SKM-1 treated with dmso at 0.1 percent for 144 hours (cell line): Measurements from ENCODE around the gene FREM1.
"Not testable (repeated sequence)": the region's sequence is repeated elsewhere in the genome, so short reads cannot be mapped to it uniquely, and the experiment has no call there.

ENCODE experiments used
- DNase-seq: peaks from one replicate; lab custom pipeline; 2025; ENCODE audit not compliant: unreplicated experiment; lab: John Stamatoyannopoulos, UW

FREM1 gene, protein sequence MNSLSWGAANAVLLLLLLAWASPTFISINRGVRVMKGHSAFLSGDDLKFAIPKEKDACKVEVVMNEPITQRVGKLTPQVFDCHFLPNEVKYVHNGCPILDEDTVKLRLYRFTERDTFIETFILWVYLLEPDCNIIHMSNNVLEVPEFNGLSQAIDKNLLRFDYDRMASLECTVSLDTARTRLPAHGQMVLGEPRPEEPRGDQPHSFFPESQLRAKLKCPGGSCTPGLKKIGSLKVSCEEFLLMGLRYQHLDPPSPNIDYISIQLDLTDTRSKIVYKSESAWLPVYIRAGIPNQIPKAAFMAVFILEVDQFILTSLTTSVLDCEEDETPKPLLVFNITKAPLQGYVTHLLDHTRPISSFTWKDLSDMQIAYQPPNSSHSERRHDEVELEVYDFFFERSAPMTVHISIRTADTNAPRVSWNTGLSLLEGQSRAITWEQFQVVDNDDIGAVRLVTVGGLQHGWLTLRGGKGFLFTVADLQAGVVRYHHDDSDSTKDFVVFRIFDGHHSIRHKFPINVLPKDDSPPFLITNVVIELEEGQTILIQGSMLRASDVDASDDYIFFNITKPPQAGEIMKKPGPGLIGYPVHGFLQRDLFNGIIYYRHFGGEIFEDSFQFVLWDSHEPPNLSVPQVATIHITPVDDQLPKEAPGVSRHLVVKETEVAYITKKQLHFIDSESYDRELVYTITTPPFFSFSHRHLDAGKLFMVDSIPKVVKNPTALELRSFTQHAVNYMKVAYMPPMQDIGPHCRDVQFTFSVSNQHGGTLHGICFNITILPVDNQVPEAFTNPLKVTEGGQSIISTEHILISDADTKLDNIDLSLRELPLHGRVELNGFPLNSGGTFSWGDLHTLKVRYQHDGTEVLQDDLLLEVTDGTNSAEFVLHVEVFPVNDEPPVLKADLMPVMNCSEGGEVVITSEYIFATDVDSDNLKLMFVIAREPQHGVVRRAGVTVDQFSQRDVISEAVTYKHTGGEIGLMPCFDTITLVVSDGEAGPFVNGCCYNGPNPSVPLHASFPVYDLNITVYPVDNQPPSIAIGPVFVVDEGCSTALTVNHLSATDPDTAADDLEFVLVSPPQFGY (N-terminal part only)

DNA sequence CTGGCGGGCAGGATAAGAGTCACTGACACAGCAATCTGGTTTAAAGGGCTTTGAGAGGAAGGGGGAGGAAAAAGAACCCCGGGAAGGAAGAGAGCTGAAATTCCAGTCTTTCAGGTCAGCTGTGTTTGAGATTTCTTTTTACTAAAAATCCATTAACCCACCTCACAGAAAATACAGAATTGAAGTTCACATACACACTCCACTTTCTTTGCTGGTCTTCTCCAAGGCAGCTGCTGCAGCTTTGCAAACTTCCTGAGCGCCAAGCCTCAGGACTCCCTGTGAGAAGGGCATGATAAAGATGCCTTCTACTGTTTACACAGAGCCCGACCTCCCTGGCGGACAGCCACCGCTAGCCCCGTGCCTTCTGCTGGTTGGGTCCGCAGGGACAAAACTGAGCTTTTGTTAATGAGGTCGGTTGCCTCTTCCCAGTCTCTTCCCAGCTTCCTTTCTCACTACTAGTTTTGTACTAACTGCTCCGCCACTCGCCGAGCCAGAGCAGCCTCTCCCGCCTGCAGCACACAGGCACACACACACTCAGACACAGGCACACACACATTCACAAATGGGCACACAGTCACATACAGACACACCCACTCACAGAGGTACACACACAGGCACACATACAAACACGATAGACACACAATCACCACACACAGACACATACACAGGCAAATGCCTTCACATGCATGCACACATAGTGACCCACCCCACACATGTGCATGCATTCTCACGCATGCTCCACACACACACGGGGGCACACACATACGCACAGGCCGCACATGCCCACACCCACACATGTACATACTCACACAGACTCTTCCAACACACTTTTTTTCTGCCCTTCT lies at the start of gene FREM1:
TSS of gene FREM1 (minus strand) at position 468 of the 845 bp plus-strand sequence. CDS start 41,451 bp downstream, outside the sequence.
- no peak for DNase-seq

DNA sequence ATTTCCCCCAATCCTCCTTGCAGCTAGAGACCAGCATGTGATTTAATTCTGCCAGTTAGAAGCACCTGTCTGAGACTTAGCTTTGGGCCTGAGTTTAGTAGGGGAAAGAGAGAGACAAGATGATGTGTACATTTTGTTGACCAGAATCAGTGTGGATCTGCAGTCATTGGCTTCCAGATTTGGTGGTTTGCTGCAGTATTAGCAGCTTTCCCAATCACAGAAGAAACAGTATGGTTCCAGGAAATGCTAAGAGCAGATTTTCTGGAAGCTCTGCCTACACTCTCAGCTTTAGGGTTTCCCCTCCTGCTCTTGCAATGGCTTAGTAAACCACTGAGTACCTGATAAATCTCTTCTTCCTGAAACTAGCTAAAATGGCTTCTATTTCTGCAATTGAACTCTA lies 48.8 kb upstream of the FREM1 start:
- DNase-seq, result no peak

DNA sequence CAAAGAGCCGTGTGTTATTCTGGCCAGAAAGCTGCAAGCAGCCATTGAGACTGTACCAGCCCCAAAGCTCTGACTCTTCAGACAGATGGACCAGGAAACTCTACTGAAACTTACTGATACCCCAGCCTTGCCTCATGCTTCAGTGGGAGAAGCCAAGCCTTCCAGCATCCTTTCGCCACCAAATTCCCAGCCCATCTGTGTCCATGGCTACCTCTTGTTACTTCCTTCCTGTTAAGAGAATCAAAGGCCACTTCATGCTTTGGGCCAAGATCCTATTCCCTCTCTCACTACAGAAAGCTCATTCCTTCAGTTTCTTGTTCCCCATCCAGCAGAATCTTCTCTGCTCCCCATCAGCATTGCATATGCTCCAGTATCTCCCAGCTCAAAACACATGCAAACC lies 46.9 kb upstream of the FREM1 start:
- DNase-seq, result no peak

DNA sequence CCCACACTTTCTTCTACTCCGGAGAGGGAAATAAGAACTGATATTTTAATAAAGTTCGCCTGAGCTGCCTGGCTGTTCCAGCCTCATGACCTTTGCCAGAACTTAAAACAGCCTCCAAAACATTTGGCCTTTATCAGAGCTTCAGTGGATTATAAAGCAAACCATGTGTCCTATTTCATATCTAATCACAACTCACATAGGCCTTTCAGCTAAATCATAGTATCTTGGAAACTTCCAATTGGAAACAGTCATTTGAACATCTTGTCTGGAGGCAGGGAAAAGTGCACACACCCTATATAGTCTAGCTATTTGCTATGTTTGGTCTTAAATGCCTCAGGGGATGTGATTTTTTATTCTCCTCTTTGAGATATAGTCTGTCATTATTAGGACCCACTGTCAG lies 46.0 kb upstream of the FREM1 start:
- DNase-seq, result no peak

DNA sequence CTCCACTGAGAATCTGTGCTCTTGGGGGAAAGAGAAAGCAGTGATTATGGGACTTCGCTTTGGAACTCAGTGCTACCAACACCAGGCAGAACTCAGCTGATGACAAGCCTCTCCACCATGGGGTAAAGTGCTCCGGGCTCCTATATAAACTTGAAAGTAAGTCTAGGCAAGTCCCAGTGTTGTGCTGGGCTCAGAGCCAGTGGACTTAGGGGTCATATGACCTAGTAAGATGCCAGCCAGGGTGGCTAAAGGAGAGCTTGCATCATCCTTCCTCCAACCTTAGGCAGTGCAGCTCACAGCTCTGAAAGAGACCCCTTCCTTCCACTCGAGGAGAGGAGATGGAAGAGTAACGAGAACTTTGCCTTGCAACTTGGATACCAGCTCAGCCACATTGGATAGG lies 35.1 kb upstream of the FREM1 start:
- no peak for DNase-seq

DNA sequence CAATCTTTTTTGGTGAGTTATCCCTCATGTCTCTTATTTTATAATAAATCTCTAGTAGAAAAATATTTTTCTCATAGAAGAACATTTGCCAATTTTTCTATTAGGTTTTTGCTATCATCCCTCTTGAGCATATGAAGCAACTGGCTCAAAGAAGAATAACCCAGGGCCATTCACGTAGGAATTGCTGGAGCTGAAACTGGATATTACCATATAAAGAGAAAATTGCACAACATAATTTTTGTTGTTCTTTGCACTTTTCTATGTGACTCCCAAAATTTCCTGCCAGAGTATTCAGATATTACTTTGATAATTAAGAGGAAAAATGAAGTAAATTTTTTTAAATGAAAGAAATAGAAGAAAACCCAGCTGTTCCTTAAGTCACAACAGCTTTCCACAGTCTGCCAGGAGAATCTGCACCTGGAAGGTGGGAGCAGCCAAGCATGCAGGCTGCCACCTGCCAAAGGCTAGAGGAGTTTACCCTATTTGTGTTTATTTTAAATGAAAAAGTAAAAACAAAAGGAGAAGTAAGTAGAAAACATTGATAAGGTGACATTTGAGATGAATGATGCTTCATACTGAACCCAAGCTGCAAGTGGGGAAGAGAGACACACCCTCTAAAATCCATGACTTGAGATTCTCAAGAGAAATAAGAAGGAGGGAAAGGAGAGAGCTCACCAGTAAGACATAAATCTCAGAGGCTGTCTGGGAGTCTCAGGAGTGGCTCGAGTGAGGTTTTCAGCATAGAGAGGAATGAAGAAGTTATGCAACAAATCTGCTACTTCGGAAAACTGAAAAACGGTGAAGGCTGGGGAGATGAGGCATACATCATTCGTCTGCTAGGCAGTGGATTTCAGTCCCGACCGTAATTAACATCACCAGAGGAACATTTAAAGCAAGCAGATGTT lies 31.5 kb upstream of the FREM1 start:
- DNase-seq, result no peak

DNA sequence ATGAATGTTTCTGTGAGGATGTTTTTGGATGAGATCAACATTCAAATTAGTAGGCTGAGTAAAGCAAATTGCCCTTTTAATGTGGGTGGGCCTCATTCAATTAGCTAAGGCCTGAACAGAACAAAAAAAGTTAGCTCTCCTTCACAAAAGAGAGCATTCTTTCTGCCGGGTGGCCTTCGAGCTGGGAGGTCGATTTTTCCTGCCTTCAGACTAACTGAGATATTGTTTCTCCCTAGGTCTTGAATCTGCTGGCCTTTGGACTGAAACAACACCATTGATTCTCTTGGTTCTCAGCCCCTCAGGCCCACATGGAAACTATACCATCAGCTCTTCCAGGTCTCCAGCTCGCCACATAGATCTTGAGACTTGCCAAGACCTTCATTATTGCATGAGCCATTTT lies 29.1 kb upstream of the FREM1 start:
- no peak for DNase-seq

DNA sequence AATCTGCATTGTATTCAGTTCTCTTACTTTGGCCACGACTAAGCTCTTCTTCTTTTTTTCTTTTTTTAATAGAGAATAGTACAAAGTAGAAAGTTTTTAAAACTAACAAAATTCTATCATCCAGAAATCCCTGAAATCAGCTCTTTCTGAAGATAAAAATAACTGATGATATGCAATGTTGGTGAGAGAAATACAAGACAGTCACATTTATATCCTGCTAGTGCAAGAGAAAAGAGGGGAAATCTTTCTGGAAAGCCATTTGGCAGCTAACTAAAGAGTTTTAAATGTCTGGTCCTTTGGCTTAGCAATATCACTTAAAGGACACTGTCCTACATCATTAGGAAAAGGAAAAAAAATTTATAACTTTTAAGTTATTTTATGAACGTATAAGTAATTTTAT lies 27.0 kb upstream of the FREM1 start:
- no peak for DNase-seq

DNA sequence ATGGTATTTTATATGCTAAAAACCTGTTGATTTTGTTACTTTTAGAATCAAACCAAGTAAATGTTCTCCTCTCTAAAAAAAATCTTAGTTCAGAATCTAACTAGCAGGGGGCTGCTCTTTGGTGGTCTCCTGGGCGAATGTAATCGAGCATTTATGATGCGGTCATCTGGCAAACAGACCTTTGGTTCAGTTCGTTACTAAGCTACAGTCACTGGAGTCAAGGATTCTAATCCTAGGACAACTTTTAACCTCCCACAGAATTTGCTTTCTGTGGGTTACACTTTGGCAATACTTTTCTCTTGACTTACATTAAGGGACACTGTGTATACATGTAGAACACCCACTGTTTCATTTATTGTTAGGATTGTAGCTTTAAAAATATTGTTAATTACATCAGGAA lies 26.3 kb upstream of the FREM1 start:
- no peak for DNase-seq

DNA sequence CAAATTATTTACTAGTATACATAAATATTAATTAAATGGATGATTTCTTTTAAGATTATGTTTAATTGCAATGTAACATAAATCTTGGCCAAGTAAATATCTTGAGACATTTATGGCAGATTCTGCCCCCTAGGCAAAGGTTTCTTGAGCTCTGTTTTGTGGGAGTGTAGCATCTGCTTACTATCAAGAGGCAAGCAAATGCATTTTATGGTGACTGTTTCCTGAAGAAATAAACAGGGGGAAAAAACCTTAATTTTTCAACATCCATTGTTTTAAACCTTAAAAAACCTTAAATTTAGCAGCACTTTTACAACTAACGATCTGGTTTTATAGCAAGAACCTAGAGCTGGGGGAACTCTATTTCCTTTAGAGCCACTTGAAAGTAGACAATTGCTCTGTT lies 25.7 kb upstream of the FREM1 start:
- no peak for DNase-seq

DNA sequence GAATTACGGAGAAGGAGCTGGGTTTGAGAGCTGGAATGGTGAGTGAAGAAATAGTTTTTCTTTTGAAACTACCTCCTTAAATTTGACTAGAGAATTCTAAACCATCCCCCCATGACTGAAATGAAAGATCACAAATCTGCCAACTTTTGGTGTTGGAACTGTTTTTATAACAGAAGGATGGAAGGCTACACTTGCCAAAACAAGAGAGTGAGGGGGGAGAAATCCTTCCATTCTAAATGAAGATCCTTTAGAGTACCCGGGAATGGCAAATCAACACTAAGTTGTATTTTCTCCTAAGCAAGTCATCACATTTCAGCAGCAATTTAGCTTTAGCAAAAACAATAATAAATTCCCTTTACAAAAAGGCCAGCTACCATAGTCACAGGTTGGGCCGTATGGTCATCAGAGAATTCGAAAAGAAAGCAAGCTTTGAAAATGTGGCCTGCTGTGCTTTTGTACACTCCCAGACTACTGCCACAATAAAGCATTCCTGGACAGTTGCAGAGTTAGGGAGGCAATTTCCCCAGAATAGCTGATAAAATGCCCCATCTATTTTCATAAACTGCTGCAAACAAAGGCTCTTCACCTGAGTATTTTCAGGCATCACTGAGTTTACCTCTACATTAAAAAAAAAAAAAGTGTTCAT lies 25.0 kb upstream of the FREM1 start:
- DNase-seq, result no peak

DNA sequence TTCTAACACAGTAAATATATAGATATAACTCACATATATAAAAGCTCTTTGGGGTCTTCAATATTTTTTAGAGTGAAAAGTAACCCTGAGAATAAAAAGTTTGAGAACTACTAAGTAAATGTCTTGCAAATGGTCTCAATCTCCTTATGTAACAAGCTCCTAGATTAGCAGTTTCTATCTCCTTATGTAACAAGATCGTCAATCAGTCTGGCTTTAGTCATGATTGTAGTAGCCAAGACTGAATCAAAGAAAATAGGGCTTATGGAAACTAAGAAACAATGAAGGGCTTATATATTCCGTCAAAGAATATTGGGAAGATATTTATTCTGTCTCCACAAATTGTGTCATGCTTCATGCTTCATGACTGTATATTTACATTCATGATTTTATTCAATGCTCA lies 22.4 kb upstream of the FREM1 start:
- no peak for DNase-seq

DNA sequence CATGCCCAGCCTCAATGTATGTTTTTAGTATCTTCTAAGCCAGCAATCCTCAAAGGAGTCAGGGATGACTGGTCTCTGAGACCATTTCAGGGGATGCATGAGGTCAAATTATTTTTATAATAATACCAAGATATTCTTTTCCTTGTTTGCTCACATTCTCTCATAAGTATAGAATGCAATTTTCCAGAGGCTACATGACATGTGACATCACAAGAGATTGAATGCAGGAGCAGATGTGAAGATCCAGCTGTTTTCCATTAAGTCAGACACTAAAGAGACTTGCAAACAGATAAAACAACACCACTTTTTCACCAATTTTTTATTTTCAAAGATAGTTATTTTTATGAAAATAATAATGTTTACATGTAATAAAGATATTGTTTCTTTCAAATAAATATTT lies 22.0 kb upstream of the FREM1 start:
- no peak for DNase-seq

DNA sequence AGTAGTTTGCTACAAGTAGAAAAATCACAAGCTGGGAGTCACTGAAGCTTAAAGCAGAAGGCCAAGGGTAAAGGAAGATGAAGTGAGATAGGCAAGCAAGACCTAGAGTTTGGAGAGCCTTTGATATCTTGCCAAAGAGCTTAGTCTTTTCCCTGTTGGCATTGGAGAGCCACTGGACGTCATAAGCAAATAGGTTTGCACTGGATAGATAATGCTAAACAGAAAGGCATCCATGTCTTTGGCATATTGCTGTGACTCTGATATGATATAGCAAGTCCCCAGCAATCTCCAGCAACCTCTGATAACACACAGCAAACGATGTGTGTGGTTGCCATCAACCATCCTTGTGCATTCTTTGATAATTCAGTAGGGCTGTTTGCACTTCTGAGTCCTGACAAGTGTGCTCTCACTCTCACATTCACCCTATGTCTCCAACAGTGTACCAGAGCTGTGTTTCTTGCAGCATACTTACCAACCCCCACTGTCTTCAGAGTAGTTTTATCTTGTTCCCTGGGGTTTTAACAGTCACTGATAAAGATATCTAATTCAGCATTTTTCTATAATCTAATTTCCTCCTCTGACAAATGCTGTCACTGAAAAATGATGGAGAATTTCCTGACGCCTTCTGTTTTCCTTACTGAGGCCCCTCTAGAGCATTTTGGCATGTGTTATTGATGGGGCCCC lies 16.9 kb upstream of the FREM1 start:
- DNase-seq, result no peak

DNA sequence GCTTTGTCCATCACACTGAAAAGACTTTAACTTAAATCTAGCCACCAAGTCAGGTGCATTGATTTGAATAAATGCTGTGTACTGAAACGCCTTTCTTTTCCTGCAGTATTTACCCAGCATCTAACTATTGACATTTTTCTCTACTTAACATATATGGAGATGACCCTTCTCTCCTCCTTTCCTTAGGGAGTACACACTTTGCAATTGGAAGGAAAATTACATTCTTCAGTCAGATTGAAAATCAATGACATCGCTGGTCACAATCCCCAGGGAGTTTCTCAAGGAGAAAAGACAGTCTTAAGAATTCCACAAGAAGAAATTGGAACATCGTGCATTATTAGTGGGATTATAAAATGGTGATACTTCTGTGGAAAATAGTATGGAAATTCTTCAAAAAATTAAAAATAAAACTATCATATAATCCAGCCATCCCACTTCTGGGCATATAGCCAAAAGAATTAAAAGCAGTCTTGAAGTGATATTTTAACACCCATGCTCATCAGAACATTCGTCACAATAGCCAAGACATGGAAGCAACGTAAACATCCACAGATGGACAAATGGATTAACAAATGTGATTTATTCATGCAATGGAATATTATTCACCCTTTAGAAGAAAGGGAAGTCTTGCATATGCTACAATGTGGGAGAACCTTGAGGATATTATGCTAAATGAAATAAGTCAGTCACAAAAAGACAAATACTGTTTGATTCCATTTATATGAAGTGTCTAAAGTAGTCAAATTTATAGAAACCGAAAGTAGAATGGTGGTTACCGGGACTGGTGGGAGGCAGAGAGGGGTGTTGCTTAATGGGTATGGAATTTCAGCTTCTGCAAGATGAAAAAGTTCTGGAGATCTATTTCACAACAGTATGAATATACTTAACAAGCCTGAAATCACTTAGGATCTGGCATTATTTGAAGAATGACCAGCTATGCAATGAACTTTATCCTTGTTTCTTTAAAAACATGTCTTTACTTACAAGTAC lies 14.3 kb upstream of the FREM1 start:
- no peak for DNase-seq

DNA sequence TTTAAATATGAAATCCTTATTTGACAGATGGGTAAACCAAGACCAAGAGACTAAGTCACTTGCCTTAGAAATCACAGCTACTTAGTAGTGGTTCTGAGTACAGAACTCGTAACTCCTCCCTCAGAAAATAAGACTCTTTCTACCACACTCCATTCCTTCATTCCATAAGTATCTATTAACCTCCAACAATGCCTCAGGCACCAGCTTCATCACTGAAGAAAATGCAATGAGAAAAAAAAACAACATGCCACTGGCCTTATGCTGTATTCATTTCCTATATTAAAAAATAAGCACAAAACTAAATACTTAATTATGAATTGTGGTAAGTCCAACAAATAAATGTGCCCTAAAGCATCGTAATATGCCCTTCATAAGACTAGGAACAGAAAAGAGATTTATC lies 13.5 kb upstream of the FREM1 start:
- no peak for DNase-seq

DNA sequence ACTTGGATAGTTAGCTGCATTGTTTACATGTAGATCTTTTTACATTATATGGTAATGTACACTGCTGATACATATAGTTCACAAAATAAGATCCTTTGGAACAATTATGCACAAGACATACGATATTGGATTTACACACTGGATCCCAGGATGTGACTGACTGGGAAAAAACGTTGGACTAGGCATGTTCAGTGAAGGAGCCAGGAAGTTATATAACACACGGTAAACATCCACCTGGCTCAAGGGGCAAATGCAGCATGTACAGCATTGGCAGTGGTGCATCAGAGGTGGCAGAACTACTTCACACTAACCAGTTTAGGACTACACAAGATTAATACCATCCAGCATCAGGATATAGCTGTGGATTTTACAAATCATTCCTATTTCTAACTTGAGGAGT lies 10.6 kb upstream of the FREM1 start:
- not testable (repeated sequence) for DNase-seq

DNA sequence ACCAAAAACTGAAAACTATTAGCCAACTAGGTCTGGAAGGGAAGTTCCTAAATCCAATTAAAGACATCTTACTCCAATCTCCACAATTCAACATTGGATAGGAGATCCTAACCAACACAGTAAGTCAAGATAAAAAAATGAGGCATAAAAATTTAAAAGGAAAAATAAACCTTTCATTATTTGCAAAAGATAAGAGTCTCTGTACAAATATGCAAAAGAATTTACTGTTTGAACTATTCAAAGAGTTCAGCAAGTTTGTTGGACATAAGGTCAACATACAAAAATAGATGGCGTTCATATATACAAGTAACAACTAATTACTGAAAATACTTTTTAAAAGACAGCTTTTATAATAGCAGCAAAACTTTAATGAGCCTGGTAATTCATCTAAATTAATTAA lies 3.1 kb upstream of the FREM1 start:
- no peak for DNase-seq
